ENCODE results near the gene IFT25. TPM values are rescaled to one million over a fixed set of nuclear protein-coding genes. Genes with fewer than 3 reads are reported as not detected.

IFT25 gene
- total RNA-seq, 4 donors from 2014 or later = 9.9 to 19.2 (median 12.4) TPM

GRCh38 chr1:53942127-53942957 lies 3.2 kb downstream of the IFT25 start:
- DNase-seq (ENCODE audit: low spot score in 2 of 2) = no peak
- 87 to 88% methylated on average over 7 of the region's 7 CpGs for WGBS, 2 donors
- TF ChIP-seq CTCF (IDR thresholded peaks at IDR 0.05) = no peak
- no peak for TF ChIP-seq POLR2A (IDR thresholded peaks at IDR 0.05)
- H3K4me3 ChIP-seq (ENCODE audit: low read depth, poor library complexity, severe bottlenecking) = no peak overlapping the region
- intact Hi-C loops (cut with DNase I; ENCODE audit: low total_unique reads) = no loop called here

- WGBS, 2 donors = 91 to 96% methylated on average over 4 of the region's 4 CpGs
- intact Hi-C loops (cut with DNase I; ENCODE audit: low total_unique reads) = no loop called here
- no peak overlapping the region for H3K4me3 ChIP-seq (ENCODE audit: low read depth, poor library complexity, severe bottlenecking)
- DNase-seq (ENCODE audit: low spot score in 2 of 2) = no peak
- TF ChIP-seq POLR2A (IDR thresholded peaks at IDR 0.05) (no peak), CTCF (IDR thresholded peaks at IDR 0.05) (no peak)
These were observed 7.2 kb downstream of the IFT25 start for GRCh38 chr1:53938136-53938830.

GRCh38 chr1:53936430-53936829 lies 9.1 kb downstream of the IFT25 start:
- DNase-seq (ENCODE audit: low spot score in 2 of 2) = no peak
- TF ChIP-seq POLR2A (IDR thresholded peaks at IDR 0.05) = no peak
- no peak for TF ChIP-seq CTCF (IDR thresholded peaks at IDR 0.05)
- H3K4me3 ChIP-seq (ENCODE audit: low read depth, poor library complexity, severe bottlenecking) = no peak overlapping the region
- intact Hi-C loops (cut with DNase I; ENCODE audit: low total_unique reads) = no loop called here
- 94 to 97% methylated on average over 1 of the region's 1 CpG for WGBS, 2 donors

- intact Hi-C loops (cut with DNase I; ENCODE audit: low total_unique reads) = no loop called here
- no peak overlapping the region for H3K4me3 ChIP-seq (ENCODE audit: low read depth, poor library complexity, severe bottlenecking)
- TF ChIP-seq CTCF (IDR thresholded peaks at IDR 0.05) (no peak), POLR2A (IDR thresholded peaks at IDR 0.05) (no peak)
- DNase-seq (ENCODE audit: low spot score in 2 of 2) = no peak
- WGBS, 2 donors = 96 to 98% methylated on average over 1 of the region's 1 CpG
These were observed 11.2 kb downstream of the IFT25 start for GRCh38 chr1:53934170-53934765.

GRCh38 chr1:53931523-53931922 lies 14.0 kb downstream of the IFT25 start:
- TF ChIP-seq POLR2A (IDR thresholded peaks at IDR 0.05) (no peak), CTCF (IDR thresholded peaks at IDR 0.05) (no peak)
- 97 to 99% methylated on average over 2 of the region's 2 CpGs for WGBS, 2 donors
- DNase-seq (ENCODE audit: low spot score in 2 of 2) = no peak
- H3K4me3 ChIP-seq (ENCODE audit: low read depth, poor library complexity, severe bottlenecking) = no peak overlapping the region
- intact Hi-C loops (cut with DNase I; ENCODE audit: low total_unique reads) = no loop called here
